Gastrocnemius medialis (tissue), 4 donors: ENCODE results near the gene DCAF8. TPM values are rescaled to one million over a fixed set of nuclear protein-coding genes. Genes with fewer than 3 reads are reported as not detected.

Experiments
- ATAC-seq, 2 donors: fragments of 150-250 bp; one replicate each; pipeline ENCODE4 v1.9.1; 2016
- DNase-seq, 2 donors: peaks; one replicate each; pipeline ENCODE4 v3.0.0-alpha.2; 2019
- H3K27ac ChIP-seq, 4 donors: fragments of 200-600 bp; sonication (generic); 1 replicate in 1 of 4; 2 replicates in 3 of 4; pipeline ENCODE4 v1.5.1; 2016 to 2018; ENCODE audit warnings: mild to moderate bottlenecking in 2 of 4, moderate library complexity in 1 of 4
- H3K27me3 ChIP-seq, 3 donors: fragments of 200-600 bp; sonication (generic) in 2 of 3; 1 replicate in 1 of 3; 2 replicates in 2 of 3; pipeline versions ENCODE4 v1.5.1 to v1.6.0; 2016 to 2019; ENCODE audit warnings: mild to moderate bottlenecking in 1 of 3, moderate library complexity in 1 of 3
- H3K36me3 ChIP-seq, 2 donors: fragments of 200-600 bp; sonication (generic) in 1 of 2; one replicate each; pipeline ENCODE4 v1.5.1; 2017 to 2018
- H3K4me1 ChIP-seq, 2 donors: fragments of 200-600 bp; sonication (generic) in 1 of 2; one replicate each; pipeline ENCODE4 v1.5.1; 2016 to 2017; ENCODE audit warnings: mild to moderate bottlenecking in 2 of 2
- H3K4me3 ChIP-seq, 4 donors: fragments of 200-600 bp; sonication (generic) in 3 of 4; 1 replicate in 1 of 4; 2 replicates in 3 of 4; pipeline ENCODE4 v1.5.1; 2016 to 2019; ENCODE audit warnings: mild to moderate bottlenecking in 2 of 4
- H3K9me3 ChIP-seq, 3 donors: fragments of 200-600 bp; sonication (generic) in 2 of 3; 1 replicate in 1 of 3; 2 replicates in 2 of 3; pipeline ENCODE4 v1.5.1; 2016 to 2019
- POLR2A ChIP-seq, 2 donors: fragments of 450-650 bp; IDR thresholded peaks; one replicate each; pipeline ENCODE4 v1.6.1; 2017; ENCODE audit warnings: antibody characterized with exemption in 2 of 2, mild to moderate bottlenecking in 2 of 2, moderate library complexity in 2 of 2
- in situ Hi-C, 4 donors: fragments of 200-750 bp; cut with MboI; loops; one replicate each; pipeline versions ENCODE4 v1.15.0 to v1.8.0; 2017; ENCODE audit warnings: low sequenced_read_pairs in 4 of 4
- intact Hi-C: fragments of 100-400 bp; cut with DNase I; formaldehyde crosslinking; loops from one replicate; pipeline ENCODE4 v1.15.1; 2023; ENCODE audit warnings: low total_unique reads
- total RNA-seq, 4 donors: library from RNA; depleted of rRNA; stranded (reverse); fragments of >200 nt; gene quantifications; one replicate each; pipeline versions ENCODE4 v1.1.0 to v1.2.3, GENCODE V29; 2016
- TF ChIP-seq, protein P1 (sequence below), 5 experiments: fragments of 450-650 bp in 3 of 5; fragments of 200-600 bp in 2 of 5; sonication (generic) in 2 of 5; IDR thresholded peaks in 4 of 5; conservative IDR thresholded peaks in 1 of 5; 1 replicate in 4 of 5; 2 replicates in 1 of 5; pipeline ENCODE4 v1.5.1; 2016 to 2019; ENCODE audit warnings: antibody characterized with exemption in 5 of 5, mild to moderate bottlenecking in 3 of 5, moderate library complexity in 3 of 5

The DCAF8 gene
- total RNA-seq, 4 donors from 2014 or later = 170 to 208 (median 196) TPM

DNA sequence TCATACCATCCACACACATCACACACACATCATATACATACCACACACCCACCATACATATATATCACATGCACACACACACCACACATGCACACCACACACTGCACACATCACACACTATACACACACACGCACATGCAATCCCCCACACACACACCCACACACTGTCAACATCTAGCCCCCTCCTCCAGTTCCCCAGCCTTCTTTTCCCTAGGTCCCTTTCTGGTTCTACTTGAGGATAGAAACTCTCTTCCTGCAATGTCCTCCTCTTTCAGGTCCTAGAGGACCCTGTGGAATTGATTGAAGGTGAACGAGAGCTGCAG, 67.7 kb downstream of the DCAF8 start:
- ATAC-seq (no peak), DNase-seq (no peak)
- no peak overlapping the region for H3K4me3 ChIP-seq
- H3K9me3 ChIP-seq = no peaks in the 10 kb centered on the region
- H3K4me1 ChIP-seq = peaks cover 66 to 84% of the 10 kb centered on the region in 2 donors
- no peaks in the 10 kb centered on the region for H3K27me3 ChIP-seq
- peaks cover 0 to 22% of the 10 kb centered on the region in 2 donors for H3K36me3 ChIP-seq
- peak overlapping the region in 3 of 4 donors; percentile 38 to 73 (median 67) for H3K27ac ChIP-seq
- TF ChIP-seq POLR2A (IDR thresholded peaks at IDR 0.05) = no peak
- TF ChIP-seq, protein P1, sequence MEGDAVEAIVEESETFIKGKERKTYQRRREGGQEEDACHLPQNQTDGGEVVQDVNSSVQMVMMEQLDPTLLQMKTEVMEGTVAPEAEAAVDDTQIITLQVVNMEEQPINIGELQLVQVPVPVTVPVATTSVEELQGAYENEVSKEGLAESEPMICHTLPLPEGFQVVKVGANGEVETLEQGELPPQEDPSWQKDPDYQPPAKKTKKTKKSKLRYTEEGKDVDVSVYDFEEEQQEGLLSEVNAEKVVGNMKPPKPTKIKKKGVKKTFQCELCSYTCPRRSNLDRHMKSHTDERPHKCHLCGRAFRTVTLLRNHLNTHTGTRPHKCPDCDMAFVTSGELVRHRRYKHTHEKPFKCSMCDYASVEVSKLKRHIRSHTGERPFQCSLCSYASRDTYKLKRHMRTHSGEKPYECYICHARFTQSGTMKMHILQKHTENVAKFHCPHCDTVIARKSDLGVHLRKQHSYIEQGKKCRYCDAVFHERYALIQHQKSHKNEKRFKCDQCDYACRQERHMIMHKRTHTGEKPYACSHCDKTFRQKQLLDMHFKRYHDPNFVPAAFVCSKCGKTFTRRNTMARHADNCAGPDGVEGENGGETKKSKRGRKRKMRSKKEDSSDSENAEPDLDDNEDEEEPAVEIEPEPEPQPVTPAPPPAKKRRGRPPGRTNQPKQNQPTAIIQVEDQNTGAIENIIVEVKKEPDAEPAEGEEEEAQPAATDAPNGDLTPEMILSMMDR (IDR thresholded peaks at IDR 0.05 in 4 of 5, conservative IDR thresholded peaks at IDR 0.05 in 1 of 5) = no peak
- intact Hi-C loops (loop anchor here (5.0 kb wide), 2 partner anchors 77 to 148 kb away; partner anchors contain the start of genes ATP1A2, COPA and NCSTN), in situ Hi-C loops (loop anchor here in 3 of 4 donors (5.0 to 10.0 kb wide), 5 partner anchors 53 to 180 kb away; no protein-coding TSS in a partner anchor)

DNA sequence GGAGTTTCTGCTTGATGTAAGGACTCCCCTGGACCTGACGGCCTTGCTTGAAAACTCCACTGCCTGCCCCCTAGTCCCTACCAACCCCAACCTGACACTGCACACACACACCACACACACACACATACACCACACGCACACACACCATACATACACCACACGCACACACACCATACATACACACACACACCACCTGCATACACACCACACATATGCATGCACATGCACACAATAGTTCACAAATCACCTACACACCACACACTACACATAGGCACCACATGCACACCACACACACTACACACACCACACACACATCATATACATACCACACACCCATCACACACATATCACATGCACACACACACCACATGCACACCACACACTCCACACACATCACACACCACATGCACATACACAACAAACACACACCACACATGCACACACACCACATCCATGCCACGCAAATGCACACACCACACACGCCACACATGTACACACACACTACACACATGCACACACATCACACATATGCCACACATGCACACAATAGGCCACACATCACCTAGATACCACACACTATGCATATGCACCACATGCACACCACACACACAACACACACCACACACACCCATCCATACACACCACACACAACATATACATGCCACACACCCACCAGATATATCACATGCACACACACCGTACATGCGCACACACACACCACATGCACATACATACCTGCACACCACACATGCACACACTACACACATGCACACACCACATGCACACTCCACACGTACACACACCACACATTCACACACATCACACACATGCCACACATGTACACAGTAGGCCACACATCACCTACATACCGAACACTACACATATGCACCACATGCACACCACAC, 68.3 kb downstream of the DCAF8 start:
- intact Hi-C loops = loop anchor here (1.0 to 5.0 kb wide), 8 partner anchors 15 to 183 kb away; partner anchors contain the start of genes ATP1A2, COPA, NCSTN and PEX19
- ATAC-seq = no peak
- Histone ChIP-seq H3K4me1 (peaks cover 72 to 90% of the 10 kb centered on the region in 2 donors), H3K27me3 (no peaks in the 10 kb centered on the region), H3K4me3 (no peak overlapping the region), H3K36me3 (peaks cover 0 to 18% of the 10 kb centered on the region in 2 donors), H3K9me3 (no peaks in the 10 kb centered on the region), H3K27ac (peak overlapping the region; percentile 90 to 95 (median 92))
- in situ Hi-C loops = loop anchor here in 3 of 4 donors (5.0 to 10.0 kb wide), 5 partner anchors 53 to 181 kb away; no protein-coding TSS in a partner anchor
- DNase-seq = no peak
- no peak for TF ChIP-seq POLR2A (IDR thresholded peaks at IDR 0.05)
- TF ChIP-seq, protein P1 (IDR thresholded peaks at IDR 0.05 in 4 of 5, conservative IDR thresholded peaks at IDR 0.05 in 1 of 5) = no peak

DNA sequence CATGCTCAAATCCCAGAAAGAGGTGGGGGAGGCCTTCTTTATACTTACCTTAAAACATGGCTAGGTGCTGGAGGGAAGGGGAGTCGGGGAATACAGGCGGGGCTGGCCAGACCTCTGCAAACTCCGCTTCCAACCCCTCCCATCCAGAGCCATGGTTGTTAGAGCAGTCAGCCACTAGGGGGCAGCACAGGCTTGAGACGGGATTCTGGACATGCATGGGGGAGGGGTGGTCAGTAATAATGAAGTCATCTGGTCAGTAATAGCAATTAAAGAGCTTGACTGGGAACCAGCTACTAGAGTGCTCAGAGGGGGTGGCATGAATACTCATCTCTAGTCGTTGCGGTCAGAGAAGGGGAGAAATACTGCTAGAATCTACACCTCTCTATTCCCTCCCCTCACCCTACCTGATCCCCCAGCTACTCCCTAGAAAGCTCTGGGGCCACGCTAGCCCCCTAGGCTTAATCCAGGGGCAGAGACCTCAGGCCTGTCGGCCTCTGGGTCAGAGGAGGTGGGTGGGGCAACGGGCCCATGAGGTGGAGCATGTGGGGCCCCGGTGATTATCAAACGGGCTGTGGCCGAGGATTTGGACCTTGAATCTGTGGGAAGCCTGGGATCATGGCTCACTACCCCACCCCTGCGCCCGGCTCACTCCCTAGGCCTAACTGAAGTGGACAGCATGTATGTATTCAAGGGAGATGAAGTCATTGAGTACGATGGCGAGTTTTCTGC, 69.1 kb downstream of the DCAF8 start:
- DNase-seq = peak; percentile 78 to 86
- Histone ChIP-seq H3K36me3 (peaks cover 0 to 16% of the 10 kb centered on the region in 2 donors), H3K9me3 (no peaks in the 10 kb centered on the region), H3K27ac (peak overlapping the region; percentile 90 to 95 (median 92)), H3K4me1 (peaks cover 80 to 92% of the 10 kb centered on the region in 2 donors), H3K27me3 (no peaks in the 10 kb centered on the region), H3K4me3 (peak overlapping the region; percentile 22 to 54 (median 34))
- peak; percentile 66 to 81 for ATAC-seq
- peak; percentile 8 to 57 for TF ChIP-seq POLR2A (IDR thresholded peaks at IDR 0.05)
- TF ChIP-seq, protein P1 (IDR thresholded peaks at IDR 0.05 in 4 of 5, conservative IDR thresholded peaks at IDR 0.05 in 1 of 5) = peak; percentile 95 to 98 (median 98)
- in situ Hi-C loops (loop anchor here in 3 of 4 donors (5.0 to 10.0 kb wide), 5 partner anchors 54 to 182 kb away; no protein-coding TSS in a partner anchor), intact Hi-C loops (loop anchor here (1.0 to 5.0 kb wide), 8 partner anchors 16 to 184 kb away; partner anchors contain the start of genes ATP1A2, COPA, NCSTN and PEX19)

DNA sequence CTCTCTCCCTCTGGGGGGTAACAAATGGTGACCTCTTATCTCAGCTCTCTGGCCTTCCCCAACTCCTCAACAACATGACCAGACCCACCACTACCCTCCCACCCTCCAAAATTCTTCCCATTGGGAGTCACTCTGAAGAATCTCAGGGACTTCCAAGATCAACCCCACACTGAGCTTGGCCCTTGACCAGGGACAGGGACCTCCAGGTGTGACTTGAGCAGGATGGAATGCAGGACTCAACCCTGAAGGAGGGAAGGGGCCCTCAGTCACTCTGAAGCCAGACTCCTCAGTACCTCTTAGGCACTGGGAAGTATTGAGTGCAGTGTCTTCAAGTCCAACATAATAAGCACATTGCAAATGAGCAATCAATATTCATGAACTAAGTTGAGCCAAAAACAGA, 70.1 kb downstream of the DCAF8 start:
- TF ChIP-seq POLR2A (IDR thresholded peaks at IDR 0.05) = no peak
- TF ChIP-seq, protein P1 (IDR thresholded peaks at IDR 0.05 in 4 of 5, conservative IDR thresholded peaks at IDR 0.05 in 1 of 5) = no peak
- Histone ChIP-seq H3K27me3 (no peaks in the 10 kb centered on the region), H3K36me3 (peaks cover 0 to 16% of the 10 kb centered on the region in 2 donors), H3K4me1 (peaks cover 77 to 87% of the 10 kb centered on the region in 2 donors), H3K9me3 (no peaks in the 10 kb centered on the region), H3K27ac (peak overlapping the region; percentile 90 to 95 (median 92)), H3K4me3 (peak overlapping the region; percentile 22 to 54 (median 34))
- DNase-seq (no peak), ATAC-seq (no peak)
- intact Hi-C loops = loop anchor here (2.0 to 5.0 kb wide), 7 partner anchors 17 to 185 kb away; partner anchors contain the start of genes ATP1A2, COPA, NCSTN and PEX19
- in situ Hi-C loops = loop anchor here in 3 of 4 donors (5.0 to 10.0 kb wide), 5 partner anchors 55 to 183 kb away; no protein-coding TSS in a partner anchor
